Fibroblast of skin of abdomen (primary cell): ENCODE measurements around the gene FXYD6. TPM values are rescaled to one million over a fixed set of nuclear protein-coding genes. Genes with fewer than 3 reads are reported as not detected.
"Not testable (repeated sequence)": the region's sequence is repeated elsewhere in the genome, so short reads cannot be mapped to it uniquely, and the experiment has no call there.

Experiments
- DNase-seq: peaks from one replicate; pipeline ENCODE4 v3.0.0-alpha.2; 2013
- polyA plus RNA-seq, 2 experiments: library from polyadenylated mRNA; unstranded; fragments of 120-200 nt; gene quantifications; one replicate each; pipeline ENCODE4 v1.2.1, GENCODE V29; 2013; ENCODE audit not compliant: insufficient read length in 2 of 2

FXYD6 gene
- 25.1 TPM for polyA plus RNA-seq (2013, experiment 1 of 2; ENCODE audit: insufficient read length)
- 25.1 TPM for polyA plus RNA-seq (2013, experiment 2 of 2; ENCODE audit: insufficient read length)

DNA sequence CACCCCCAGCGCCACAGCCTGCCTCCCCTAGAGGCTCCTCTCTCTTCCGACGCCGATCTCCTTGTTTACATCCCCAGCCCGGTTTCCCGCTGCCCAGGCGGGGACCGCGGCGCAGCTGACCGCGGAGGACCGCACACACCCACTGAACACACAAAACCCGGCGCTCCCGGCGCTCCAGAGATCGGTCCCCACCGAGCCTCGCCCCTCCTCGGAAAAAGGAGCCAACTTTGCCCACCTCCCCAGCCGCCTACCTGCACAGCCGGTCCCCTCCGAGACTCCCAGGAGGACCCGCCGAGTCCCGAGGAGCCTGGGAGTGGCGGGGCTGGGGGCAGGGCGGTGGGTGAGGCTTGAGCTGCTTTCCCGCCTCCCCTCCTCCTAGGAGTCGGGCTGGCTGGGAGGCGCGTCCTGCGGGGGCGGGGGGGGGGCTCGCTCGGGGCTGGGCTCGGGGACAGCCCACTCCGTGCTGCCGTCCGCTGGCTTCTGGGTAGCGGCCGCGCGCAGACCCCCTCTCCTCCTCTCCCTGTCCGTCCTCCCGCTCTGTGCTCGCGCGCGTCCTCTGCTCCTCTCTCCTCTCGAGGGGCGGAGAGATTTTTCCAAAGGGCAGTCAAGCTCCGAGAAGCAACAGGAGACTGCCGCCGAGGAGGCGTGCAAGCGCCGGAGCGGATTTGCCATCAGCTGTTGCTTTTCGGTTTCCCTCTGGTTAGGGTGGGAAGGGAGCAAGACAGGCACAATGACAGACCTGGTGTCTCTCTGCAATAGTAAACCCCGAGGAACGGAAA, at the start of gene FXYD6:
Gene FXYD6 (minus strand): TSS at position 318 of the 779 bp plus-strand sequence. CDS start 33,882 bp downstream, outside the sequence.
- peak; percentile 55 for DNase-seq

GRCh38 chr11:117926166-117926565, 49.7 kb upstream of the FXYD6 start:
- DNase-seq: not testable (repeated sequence)

GRCh38 chr11:117925198-117925925, 48.9 kb upstream of the FXYD6 start:
- no peak for DNase-seq

DNA sequence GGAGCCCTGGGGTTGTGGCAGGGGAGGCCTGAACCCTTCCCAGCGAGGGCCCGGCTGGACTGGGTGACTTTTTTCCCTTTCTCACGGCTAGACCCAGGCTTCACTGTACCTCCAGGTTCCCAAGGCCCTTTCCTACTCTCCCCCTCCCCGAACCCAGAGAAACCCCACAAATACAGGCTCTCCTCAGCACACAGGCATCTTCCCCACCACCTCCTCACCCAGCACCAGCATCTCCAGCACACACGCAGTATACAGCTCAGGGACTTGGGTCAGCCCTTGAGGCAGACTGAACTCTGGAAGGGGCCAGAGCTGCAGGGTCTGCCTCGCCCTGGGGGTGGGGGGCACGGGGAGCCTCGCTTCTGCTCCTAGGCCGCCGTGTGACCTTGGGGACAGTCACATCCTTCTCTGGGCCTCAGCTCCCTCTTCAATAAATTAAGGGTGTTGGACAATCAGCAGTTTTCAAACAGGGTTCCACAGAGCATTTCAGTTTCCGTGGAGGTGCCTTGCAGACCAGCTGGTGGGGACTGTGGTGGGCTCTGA, 48.2 kb upstream of the FXYD6 start:
- no peak for DNase-seq

DNA sequence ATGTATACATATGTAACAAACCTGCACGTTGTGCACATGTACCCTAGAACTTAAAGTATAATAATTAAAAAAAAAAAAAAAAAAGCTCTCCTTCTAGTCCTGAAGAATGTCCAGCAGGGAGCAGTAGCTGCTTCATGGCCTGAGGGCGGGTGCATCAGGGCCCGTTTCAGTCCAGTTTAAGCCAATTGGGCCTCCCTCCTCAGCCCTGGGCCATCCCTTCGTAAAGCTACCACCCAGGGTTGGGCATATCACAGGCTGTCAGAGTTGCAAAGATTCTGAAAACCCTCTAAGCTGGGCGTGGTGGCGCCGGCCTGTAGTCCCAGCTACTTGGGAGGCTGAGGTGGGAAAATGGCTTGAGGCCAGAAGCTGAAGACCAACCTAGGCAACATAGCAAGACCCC, 47.3 kb upstream of the FXYD6 start:
- no peak for DNase-seq

- DNase-seq: no peak
Observed at GRCh38 chr11:117923275-117923674, 46.8 kb upstream of the FXYD6 start.

- no peak for DNase-seq
Observed at GRCh38 chr11:117921893-117922292, 45.4 kb upstream of the FXYD6 start.

- no peak for DNase-seq
Observed at GRCh38 chr11:117921456-117921855, 45.0 kb upstream of the FXYD6 start.

DNA sequence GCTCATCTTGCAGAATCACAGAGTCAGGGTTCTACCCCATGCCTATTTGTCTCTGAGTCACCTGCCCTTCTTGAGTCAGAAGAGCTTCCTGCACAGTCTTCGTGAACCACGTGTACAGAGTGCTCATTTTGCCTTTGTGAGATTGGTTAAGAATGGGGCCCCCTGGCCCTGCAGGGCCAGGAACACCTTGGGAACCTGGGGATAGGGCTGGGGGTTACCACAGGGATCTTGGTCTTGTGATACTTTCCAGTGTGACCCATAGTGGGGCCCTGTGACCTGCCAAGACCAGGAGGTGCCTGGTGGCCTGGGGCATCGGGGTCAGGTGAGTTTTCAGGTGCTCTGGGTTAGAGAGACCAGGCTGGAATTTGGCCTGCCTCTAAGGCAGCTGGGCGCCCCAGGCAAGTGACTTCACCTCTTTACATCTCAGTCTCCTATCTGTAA, 43.3 kb upstream of the FXYD6 start:
- no peak for DNase-seq

DNA sequence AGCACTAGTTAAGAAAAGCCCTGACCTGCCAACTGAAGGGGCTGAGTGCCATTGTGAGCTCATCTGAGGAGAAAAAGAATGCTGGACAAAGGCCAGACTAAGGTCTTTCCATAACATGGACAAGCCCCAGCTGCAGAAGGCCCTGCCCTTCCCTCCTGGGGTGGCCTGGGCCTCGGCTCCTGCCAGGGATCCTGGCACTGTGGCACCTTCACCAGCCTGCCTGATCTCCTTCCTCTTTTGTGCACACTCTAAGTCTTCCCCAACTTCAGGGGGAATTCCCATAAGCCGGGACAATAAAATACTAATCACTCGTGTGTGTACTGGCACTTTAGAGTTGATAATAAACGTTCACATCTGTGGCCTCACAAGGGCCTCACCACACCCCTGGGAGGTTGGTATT, 42.9 kb upstream of the FXYD6 start:
- DNase-seq: no peak

DNA sequence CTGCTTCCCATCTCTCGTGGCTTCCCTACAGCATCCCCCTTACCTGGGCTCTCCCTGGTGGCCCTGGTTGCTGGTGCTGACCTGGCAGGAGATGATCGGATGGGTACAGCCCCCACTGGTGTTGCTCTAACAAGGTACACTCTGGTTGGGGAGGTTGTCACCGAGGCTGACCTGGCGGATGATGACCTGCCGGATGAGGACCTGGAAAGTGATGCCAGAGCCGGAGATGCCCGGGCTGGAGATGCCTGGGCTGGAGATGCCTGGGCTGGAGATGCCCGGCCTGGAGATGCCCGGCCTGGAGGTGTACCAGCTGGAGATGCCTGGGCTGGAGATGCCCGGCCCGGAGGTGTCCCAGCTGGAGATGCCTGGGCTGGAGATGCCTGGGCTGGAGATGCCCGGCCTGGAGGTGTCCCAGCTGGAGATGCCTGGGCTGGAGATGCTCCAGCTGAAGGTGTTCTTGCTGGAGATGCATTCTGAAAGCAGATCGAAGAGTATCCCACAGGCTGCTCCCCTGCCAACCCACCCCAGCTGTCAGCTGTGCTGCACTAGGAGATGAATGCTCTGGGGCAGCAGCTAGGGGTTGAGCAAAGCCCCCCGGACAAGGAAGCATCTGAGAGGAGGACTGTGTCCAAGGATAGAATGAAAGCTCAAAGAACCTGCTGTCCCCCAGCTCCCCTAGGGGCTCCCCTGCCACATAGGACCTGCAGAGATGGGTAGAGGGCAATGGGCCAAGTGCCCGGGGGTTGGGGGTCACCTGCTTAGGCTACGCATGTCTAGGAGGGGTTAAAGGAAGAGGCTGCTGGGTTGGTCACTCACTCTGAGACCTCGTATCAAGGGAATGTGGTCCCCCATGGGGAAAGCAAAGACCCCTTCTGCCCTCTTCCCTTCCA, 42.2 kb upstream of the FXYD6 start:
- no peak for DNase-seq

DNA sequence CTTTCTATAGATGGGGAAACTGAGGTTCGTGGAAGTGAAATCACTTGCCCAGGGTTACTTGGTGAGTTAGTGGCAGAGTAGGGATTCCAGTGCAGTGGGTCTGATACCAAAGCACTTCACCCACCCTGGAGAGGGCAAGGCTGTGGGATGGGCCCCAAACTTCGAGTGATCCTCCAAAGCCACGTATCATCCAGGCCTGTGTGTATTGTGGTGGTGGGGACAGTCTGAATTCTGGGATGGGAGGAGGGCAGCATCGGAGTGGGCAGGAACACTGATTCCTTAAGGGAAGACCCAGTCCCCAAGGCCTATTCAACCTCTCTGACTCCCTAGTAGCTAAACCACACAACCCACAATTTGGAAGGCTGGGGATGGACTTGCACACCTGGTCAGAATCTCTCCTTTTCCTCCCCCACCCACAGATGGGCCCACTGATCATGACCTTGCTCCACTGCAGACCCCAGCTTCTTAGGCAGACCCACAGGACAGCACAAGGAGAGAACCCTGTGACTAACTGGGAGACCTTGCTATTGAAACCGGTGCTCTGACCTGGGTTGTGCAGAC, 41.2 kb upstream of the FXYD6 start:
- no peak for DNase-seq

DNA sequence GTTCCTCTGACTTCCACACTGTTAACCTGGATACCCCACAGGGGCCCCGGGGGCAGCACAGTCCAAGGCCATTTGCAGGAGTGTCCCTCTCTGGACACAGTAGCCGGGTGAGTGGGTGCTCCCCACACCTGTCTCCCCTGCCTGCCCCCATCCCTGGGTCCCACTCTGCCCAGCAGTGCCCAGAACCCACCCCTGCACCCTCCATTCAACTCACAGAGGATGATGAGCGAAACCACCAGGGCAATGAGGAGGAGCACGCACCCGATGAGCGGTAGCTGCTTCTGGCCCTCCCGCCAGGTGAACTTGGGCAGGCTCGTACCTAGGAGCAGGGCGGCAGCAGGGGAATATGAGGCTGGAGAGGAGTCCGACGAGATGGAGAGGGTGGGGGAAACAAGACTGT, 40.5 kb upstream of the FXYD6 start:
- no peak for DNase-seq

DNA sequence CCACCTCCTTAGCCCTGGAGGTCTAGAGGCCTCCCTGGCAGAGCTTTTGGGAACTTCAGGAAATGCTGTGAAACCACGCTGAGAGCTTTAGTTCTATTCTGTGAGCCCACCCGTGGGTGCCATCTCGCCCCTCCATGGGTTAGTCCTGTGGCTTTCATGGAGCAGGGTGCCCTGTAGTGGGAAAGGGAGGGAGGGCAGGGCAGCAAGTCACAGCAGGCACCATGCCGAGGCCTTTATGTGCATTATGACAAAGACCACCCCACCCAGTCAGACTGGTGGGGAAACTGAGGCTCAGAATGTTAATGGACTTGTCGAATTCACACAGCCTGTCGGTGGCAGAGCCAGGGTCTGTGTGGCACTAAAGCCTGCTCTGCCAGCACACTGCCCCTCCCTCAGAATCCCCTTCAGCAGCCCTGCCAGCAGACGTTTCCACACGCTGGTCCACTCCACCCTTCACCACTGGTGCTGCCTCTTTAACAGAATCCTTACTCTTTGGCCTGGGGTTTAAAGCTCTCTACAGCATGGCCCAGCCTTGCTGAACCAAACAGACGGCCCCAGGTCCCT, 39.3 kb upstream of the FXYD6 start:
- no peak for DNase-seq

GRCh38 chr11:117914991-117915618, 38.6 kb upstream of the FXYD6 start:
- no peak for DNase-seq

- no peak for DNase-seq
Observed at GRCh38 chr11:117914398-117914761, 37.9 kb upstream of the FXYD6 start.

DNA sequence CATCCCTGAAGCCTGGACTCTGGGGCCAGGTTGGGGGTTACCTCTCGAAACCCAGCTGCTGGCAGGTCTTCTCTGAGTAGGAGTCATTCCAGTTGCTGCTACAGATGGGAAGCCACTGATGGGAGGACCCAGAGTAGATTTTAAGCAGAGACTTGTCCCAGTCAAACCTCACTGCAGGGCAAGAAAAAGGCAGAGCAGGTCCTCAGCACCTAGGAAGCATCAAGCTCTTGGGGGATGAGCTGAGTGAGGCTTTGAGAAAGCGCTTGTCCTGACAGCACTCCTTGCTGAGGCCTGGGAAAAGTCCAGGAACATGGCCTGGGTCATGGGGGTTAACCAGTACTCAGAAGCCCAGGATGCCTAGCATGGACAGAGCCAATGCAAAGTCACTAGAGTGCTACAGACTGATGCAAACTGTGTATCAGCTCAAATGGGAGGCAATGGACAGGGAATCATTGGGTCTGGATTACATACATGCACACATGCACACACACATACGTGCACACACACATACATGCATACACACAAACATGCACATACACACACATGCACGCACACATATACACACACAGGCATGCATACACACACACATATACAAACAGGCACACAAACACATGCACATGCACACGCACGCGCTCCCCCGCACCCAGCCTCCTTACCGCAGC, 37.4 kb upstream of the FXYD6 start:
- no peak for DNase-seq

DNA sequence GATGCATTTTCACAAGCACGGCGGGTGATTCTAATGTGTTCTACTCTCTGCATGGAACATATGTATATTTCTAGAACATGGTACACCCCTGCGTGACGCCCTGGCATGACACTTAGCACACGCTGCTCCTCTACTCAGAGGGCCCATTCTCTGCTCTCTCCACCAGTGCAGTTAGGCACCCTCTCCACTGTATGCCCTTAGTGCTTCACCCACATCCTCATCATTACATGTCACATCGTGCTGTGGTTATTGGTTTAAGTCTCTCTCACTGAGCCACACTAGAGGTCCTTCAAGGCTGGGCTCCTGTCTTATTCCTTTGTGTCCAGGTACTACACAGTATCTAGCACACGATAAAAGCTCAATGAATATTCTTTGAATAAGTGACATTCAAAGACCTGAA, 36.0 kb upstream of the FXYD6 start:
- no peak for DNase-seq

GRCh38 chr11:117911694-117912093, 35.2 kb upstream of the FXYD6 start:
- DNase-seq: no peak

GRCh38 chr11:117910941-117911655, 34.6 kb upstream of the FXYD6 start:
- no peak for DNase-seq
